Prostate gland (tissue), 2 donors: ENCODE data around the gene INPP5A. TPM values are rescaled to one million over a fixed set of nuclear protein-coding genes. Genes with fewer than 3 reads are reported as not detected.

Experiments
- DNase-seq: peaks from one replicate; pipeline ENCODE4 v3.0.0-alpha.2; 2019; ENCODE audit warnings: low spot score
- H3K27ac ChIP-seq, 2 donors: fragments of 200-600 bp; sonication (generic); 2 replicates each; pipeline ENCODE4 v1.5.1; 2017 to 2019
- H3K27me3 ChIP-seq: fragments of 200-600 bp; sonication (generic); replicated peaks from 2 replicates; pipeline ENCODE4 v1.5.1; 2019; ENCODE audit not compliant: insufficient read depth
- H3K36me3 ChIP-seq, 2 donors: fragments of 200-600 bp; sonication (generic); 1 replicate in 1 of 2; 2 replicates in 1 of 2; pipeline versions ENCODE4 v1.5.1 to v1.8.1; 2017 to 2019
- H3K4me1 ChIP-seq: fragments of 200-600 bp; sonication (generic); replicated peaks from 2 replicates; pipeline ENCODE4 v1.5.1; 2019
- H3K4me3 ChIP-seq, 2 donors: fragments of 200-600 bp; sonication (generic); 2 replicates each; pipeline ENCODE4 v1.5.1; 2017 to 2019
- H3K9me3 ChIP-seq: fragments of 200-600 bp; sonication (generic); 2 replicates; pipeline ENCODE4 v1.5.1; 2017
- POLR2A ChIP-seq: fragments of 450-650 bp; IDR thresholded peaks from one replicate; pipeline ENCODE4 v1.6.1; 2016; ENCODE audit warnings: antibody characterized with exemption, mild to moderate bottlenecking
- POLR2AphosphoS5 ChIP-seq: sonication (generic); formaldehyde crosslinking; IDR thresholded peaks from one replicate; pipeline ENCODE4 v1.6.1; 2017; ENCODE audit warnings: antibody characterized with exemption
- WGBS: methylation state at CpG from one replicate; pipeline ENCODE4 v1.1.5; 2018; 5-methylcytosine and 5-hydroxymethylcytosine counted together
- intact Hi-C: fragments of 100-400 bp; cut with DNase I; formaldehyde crosslinking; loops from one replicate; pipeline ENCODE4 v1.14.2; 2022
- total RNA-seq, 2 donors: library from RNA; depleted of rRNA; stranded (reverse); fragments of >200 nt; gene quantifications; one replicate each; pipeline ENCODE4 v1.1.0, GENCODE V29; 2016
- TF ChIP-seq, protein P1 (sequence below), 4 experiments: fragments of 200-600 bp in 2 of 4; fragments of 450-650 bp in 2 of 4; sonication (generic) in 2 of 4; IDR thresholded peaks; 1 replicate in 3 of 4; 2 replicates in 1 of 4; pipeline ENCODE4 v1.5.1; 2016 to 2019; ENCODE audit warnings: antibody characterized with exemption in 4 of 4, mild to moderate bottlenecking in 2 of 4, moderate library complexity in 2 of 4

INPP5A gene
- total RNA-seq, 2 donors from 2014 or later = 49.5 to 83.3 TPM

DNA sequence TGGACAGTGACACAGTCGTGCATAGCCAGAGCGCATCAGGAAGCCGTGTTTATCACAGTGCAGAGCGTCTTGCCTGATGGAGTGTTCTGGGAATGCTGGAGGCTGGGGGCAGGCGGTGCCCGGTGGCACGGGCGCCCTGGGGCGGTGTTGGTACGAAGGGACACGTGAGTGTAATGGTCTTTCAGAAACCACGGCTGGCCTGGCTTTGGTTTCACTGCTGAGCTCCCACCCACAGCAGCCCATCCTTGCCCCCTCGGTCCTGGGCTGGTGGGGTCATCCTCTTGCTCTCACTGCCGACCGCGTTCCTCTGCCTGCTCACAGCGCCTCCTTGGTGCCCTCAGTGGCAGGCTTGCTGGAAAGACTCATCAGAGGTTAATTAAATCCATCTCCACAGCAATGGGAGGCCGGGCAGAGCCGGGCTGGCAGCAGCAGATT lies 197.8 kb downstream of the INPP5A start:
- Histone ChIP-seq H3K36me3 (peaks cover 0 to 3% of the 10 kb centered on the region in 2 donors), H3K4me3 (no peak overlapping the region), H3K9me3 (no peaks in the 10 kb centered on the region), H3K27ac (no peak overlapping the region), H3K4me1 (no peaks in the 10 kb centered on the region), H3K27me3 (no peaks in the 10 kb centered on the region)
- 88% methylated on average over 19 of the region's 19 CpGs for WGBS
- no peak for DNase-seq
- TF ChIP-seq POLR2AphosphoS5 (no peak), POLR2A (no peak)
- TF ChIP-seq, protein P1, sequence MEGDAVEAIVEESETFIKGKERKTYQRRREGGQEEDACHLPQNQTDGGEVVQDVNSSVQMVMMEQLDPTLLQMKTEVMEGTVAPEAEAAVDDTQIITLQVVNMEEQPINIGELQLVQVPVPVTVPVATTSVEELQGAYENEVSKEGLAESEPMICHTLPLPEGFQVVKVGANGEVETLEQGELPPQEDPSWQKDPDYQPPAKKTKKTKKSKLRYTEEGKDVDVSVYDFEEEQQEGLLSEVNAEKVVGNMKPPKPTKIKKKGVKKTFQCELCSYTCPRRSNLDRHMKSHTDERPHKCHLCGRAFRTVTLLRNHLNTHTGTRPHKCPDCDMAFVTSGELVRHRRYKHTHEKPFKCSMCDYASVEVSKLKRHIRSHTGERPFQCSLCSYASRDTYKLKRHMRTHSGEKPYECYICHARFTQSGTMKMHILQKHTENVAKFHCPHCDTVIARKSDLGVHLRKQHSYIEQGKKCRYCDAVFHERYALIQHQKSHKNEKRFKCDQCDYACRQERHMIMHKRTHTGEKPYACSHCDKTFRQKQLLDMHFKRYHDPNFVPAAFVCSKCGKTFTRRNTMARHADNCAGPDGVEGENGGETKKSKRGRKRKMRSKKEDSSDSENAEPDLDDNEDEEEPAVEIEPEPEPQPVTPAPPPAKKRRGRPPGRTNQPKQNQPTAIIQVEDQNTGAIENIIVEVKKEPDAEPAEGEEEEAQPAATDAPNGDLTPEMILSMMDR (IDR thresholded peaks at IDR 0.05) = no peak
- intact Hi-C loops = no loop called here

DNA sequence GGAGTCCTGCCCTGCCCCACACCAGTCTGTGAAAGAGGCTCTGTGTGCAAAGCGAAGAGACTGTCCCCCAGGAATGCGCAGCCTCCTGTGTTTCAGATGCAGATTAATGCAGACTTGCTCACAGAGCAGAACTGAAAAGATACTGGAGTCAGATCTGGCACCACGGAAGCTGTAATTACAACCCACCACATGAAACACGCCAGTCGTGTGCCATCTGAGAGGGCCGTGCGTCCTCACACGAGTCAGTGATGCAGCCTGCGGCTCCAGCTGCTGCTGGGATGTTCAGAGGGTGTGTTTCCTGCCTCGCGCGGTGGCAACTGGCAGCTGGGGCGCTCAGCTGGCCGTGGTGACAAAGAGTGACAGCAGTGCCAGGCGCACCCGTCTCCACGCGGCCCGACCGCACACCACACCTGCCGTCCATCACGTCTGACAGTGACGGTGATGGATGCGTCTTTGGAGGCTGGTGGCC lies 198.4 kb downstream of the INPP5A start:
- Histone ChIP-seq H3K36me3 (peaks cover 0 to 3% of the 10 kb centered on the region in 2 donors), H3K4me1 (no peaks in the 10 kb centered on the region), H3K9me3 (no peaks in the 10 kb centered on the region), H3K4me3 (no peak overlapping the region), H3K27me3 (no peaks in the 10 kb centered on the region), H3K27ac (no peak overlapping the region)
- intact Hi-C loops = no loop called here
- WGBS = 89% methylated on average over 24 of the region's 24 CpGs
- DNase-seq = no peak
- TF ChIP-seq, protein P1 (IDR thresholded peaks at IDR 0.05) = no peak
- TF ChIP-seq POLR2A (no peak), POLR2AphosphoS5 (no peak)

DNA sequence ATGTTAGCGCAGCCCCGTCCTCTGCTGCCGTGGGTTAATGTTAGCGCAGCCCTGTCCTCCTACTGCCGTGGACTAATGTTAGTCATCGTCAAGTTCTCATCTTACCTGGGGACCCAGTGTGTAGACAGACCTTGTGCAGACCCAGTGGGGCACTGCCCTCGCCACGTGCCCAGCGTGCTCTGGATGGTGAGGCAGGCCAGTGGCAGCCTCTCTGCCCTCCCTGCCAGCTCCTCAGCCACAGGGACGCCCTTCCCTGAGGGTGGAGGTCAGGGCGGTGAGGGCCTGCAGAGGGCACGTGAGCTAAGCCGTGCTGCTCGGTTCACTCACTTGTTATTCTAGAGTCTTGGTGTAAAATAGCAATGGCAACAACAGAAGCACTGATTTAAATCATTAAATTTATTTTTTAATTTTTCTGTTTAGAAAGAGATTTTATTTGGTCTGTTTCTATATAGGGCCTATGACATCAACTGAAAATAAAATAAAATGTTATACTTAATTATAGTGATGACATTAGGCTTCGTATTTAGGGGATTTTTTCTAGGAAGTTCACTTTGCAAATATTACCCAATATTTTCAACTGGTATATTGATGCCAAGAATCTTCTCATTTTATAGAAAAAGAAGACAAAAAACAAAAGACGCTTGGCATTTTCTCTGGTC lies 199.9 kb downstream of the INPP5A start:
- TF ChIP-seq POLR2AphosphoS5 (no peak), POLR2A (no peak)
- TF ChIP-seq, protein P1 (IDR thresholded peaks at IDR 0.05) = no peak
- no peaks in the 10 kb centered on the region for H3K9me3 ChIP-seq
- WGBS = 86% methylated on average over 16 of the region's 16 CpGs
- H3K36me3 ChIP-seq = peaks cover 0 to 3% of the 10 kb centered on the region in 2 donors
- intact Hi-C loops = no loop called here
- no peak overlapping the region for H3K4me3 ChIP-seq
- H3K27me3 ChIP-seq = no peaks in the 10 kb centered on the region
- H3K4me1 ChIP-seq = no peaks in the 10 kb centered on the region
- no peak for DNase-seq
- no peak overlapping the region for H3K27ac ChIP-seq

DNA sequence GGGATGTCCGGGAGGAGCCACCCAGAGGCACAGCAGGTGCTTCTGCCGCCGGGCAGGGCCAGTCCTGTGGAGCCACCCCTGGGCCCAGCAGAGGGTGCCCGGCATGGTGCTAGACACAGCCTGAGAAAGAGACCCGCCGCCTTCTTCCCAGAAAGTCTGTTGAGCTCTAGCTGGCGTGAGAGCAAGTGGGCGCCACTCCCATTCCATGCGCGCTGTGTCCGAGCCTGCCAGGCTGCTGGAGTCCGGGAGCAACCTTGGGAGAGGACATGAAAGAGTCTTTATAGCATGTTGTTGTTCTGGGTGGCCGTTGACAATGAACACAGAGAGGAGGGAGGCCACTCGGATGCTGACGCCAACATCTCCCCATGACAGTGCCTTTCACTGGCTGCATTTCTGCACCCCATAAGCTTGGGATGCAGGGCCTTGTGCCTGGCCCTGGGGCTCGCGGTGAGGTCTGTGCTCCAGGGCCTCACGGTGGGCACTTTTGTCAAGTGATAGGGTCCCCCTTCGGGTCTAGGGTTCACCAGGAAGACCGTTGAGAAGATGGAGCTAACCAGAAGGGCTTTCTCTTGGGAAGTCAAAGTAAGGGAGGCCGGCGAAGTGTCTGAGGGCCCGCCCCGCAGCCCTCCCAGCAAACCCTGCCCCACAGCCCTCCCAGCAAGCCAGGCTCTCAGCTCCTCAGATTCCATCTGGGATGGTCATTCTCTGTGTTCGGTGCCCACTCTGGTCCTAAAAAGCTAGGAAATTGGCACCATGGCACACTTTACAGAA lies 201.1 kb downstream of the INPP5A start:
- Histone ChIP-seq H3K27me3 (no peaks in the 10 kb centered on the region), H3K4me3 (no peak overlapping the region), H3K27ac (no peak overlapping the region), H3K4me1 (no peaks in the 10 kb centered on the region), H3K36me3 (peaks cover 0 to 3% of the 10 kb centered on the region in 2 donors), H3K9me3 (no peaks in the 10 kb centered on the region)
- intact Hi-C loops = no loop called here
- no peak for DNase-seq
- TF ChIP-seq POLR2A (no peak), POLR2AphosphoS5 (no peak)
- TF ChIP-seq, protein P1 (IDR thresholded peaks at IDR 0.05) = no peak
- 86% methylated on average over 25 of the region's 25 CpGs for WGBS
